BLaER1 (cell line): ENCODE data around the gene FAM83D.

Experiments
- H3K27ac ChIP-seq: shearing (Covaris generic); formaldehyde crosslinking; 2 replicates; pipeline ENCODE4 v1.8.1; 2022
- H3K27me3 ChIP-seq: shearing (Covaris generic); formaldehyde crosslinking; 2 replicates; pipeline ENCODE4 v1.8.1; 2022
- H3K36me3 ChIP-seq: shearing (Covaris generic); formaldehyde crosslinking; 2 replicates; pipeline ENCODE4 v1.8.1; 2022
- H3K4me1 ChIP-seq: shearing (Covaris generic); formaldehyde crosslinking; 2 replicates; pipeline ENCODE4 v1.8.1; 2022
- H3K4me2 ChIP-seq: shearing (Covaris generic); formaldehyde crosslinking; 2 replicates; pipeline ENCODE4 v1.8.1; 2022
- H3K4me3 ChIP-seq: shearing (Covaris generic); formaldehyde crosslinking; 2 replicates; pipeline ENCODE4 v1.8.1; 2022
- H3K9ac ChIP-seq: shearing (Covaris generic); formaldehyde crosslinking; 2 replicates; pipeline ENCODE4 v1.8.1; 2022
- H3K9me3 ChIP-seq: shearing (Covaris generic); formaldehyde crosslinking; 2 replicates; pipeline ENCODE4 v1.8.1; 2022
- H4K20me1 ChIP-seq: shearing (Covaris generic); formaldehyde crosslinking; 2 replicates; pipeline ENCODE4 v1.8.1; 2022
- Cebpa-rat ChIP-seq: shearing (Covaris generic); IDR thresholded peaks from 2 replicates; pipeline ENCODE4 v1.8.1; 2022

FAM83D gene

DNA sequence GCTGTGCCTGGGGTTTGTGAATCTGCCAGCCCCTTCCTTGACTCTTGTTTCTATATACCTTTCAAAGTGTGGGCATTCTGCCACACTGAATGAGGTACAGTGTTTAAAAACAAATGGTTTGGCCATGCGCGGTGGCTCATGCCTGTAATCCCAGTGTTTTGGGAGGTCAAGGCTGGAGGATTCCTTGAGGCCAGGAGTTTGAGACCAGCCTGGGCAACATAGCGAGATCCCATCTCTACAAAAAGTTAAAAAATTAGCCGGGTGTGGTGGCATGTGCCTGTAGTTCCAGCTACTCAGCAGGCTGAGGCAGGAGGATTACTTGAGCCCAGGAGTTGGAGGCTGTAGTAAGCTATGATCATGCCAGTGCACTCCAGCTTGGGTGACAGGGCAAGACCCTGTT, 5.8 kb downstream of the FAM83D start:
- no peak overlapping the region for H3K9ac ChIP-seq
- no peak overlapping the region for H3K27ac ChIP-seq
- no peaks in the 10 kb centered on the region for H3K27me3 ChIP-seq
- no peak overlapping the region for H3K4me2 ChIP-seq
- H3K36me3 ChIP-seq: peaks cover 71% of the 10 kb centered on the region
- H3K9me3 ChIP-seq: no peaks in the 10 kb centered on the region
- no peak for TF ChIP-seq Cebpa-rat
- peaks cover 65% of the 10 kb centered on the region for H3K4me1 ChIP-seq
- peaks cover 96% of the 10 kb centered on the region for H4K20me1 ChIP-seq
- no peak overlapping the region for H3K4me3 ChIP-seq

- peaks cover 100% of the 10 kb centered on the region for H4K20me1 ChIP-seq
Observed at GRCh38 chr20:38932457-38933120, 6.4 kb downstream of the FAM83D start.

DNA sequence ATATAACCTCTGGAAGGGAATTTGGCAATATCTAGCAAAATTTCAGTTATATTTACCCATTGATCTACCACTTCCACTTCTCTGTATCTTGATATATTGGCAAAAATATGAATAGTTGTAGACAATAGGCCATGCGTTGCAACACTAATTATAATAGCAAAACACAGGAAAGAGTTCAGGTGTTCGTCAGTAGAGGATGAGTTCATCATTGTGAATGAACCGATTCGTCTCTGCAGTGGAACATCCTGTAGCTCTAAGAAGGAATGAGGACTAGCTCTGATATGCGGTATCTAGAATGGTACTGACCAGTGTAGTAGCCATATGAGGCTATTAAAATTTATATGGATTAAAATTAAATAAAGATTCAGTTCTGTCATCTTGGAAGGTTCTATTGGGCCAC, 8.3 kb downstream of the FAM83D start:
- peaks cover 100% of the 10 kb centered on the region for H4K20me1 ChIP-seq

More at GRCh38 chr20:38932457-38933120, 6.4 kb downstream of the FAM83D start:
- Histone ChIP-seq H3K4me2 (no peak overlapping the region), H3K36me3 (peaks cover 77% of the 10 kb centered on the region), H3K4me3 (no peak overlapping the region), H3K27me3 (no peaks in the 10 kb centered on the region), H3K9ac (no peak overlapping the region), H3K27ac (0 out of 2 replicates have a peak overlapping the region, but pooled peaks have one; percentile 13), H3K9me3 (no peaks in the 10 kb centered on the region), H3K4me1 (peaks cover 66% of the 10 kb centered on the region)
- no peak for TF ChIP-seq Cebpa-rat

GRCh38 chr20:38935285-38935684, 9.1 kb downstream of the FAM83D start:
- Histone ChIP-seq H3K27ac (no peak overlapping the region), H4K20me1 (peaks cover 100% of the 10 kb centered on the region), H3K4me3 (no peak overlapping the region), H3K9ac (no peak overlapping the region), H3K27me3 (no peaks in the 10 kb centered on the region), H3K9me3 (no peaks in the 10 kb centered on the region), H3K36me3 (peaks cover 97% of the 10 kb centered on the region), H3K4me1 (peaks cover 60% of the 10 kb centered on the region), H3K4me2 (no peak overlapping the region)
- TF ChIP-seq Cebpa-rat: no peak

More for the DNA sequence above, 8.3 kb downstream of the FAM83D start:
- no peak for TF ChIP-seq Cebpa-rat
- peaks cover 96% of the 10 kb centered on the region for H3K36me3 ChIP-seq
- H3K4me1 ChIP-seq: peaks cover 63% of the 10 kb centered on the region
- no peak overlapping the region for H3K4me2 ChIP-seq
- no peak overlapping the region for H3K9ac ChIP-seq
- no peaks in the 10 kb centered on the region for H3K27me3 ChIP-seq
- no peak overlapping the region for H3K27ac ChIP-seq
- no peaks in the 10 kb centered on the region for H3K9me3 ChIP-seq
- no peak overlapping the region for H3K4me3 ChIP-seq

GRCh38 chr20:38935967-38936407, 9.8 kb downstream of the FAM83D start:
- TF ChIP-seq Cebpa-rat: no peak
- H3K9ac ChIP-seq: no peak overlapping the region
- peaks cover 97% of the 10 kb centered on the region for H3K36me3 ChIP-seq

GRCh38 chr20:38937000-38937399, 10.8 kb downstream of the FAM83D start:
- H3K36me3 ChIP-seq: peaks cover 97% of the 10 kb centered on the region
- H3K9ac ChIP-seq: no peak overlapping the region
- H3K27me3 ChIP-seq: no peaks in the 10 kb centered on the region
- no peak overlapping the region for H3K27ac ChIP-seq
- no peaks in the 10 kb centered on the region for H3K9me3 ChIP-seq
- peak overlapping the region; percentile 18; the same call in 1 of the 2 replicates for H3K4me2 ChIP-seq
- H3K4me1 ChIP-seq: peaks cover 47% of the 10 kb centered on the region
- peaks cover 100% of the 10 kb centered on the region for H4K20me1 ChIP-seq
- TF ChIP-seq Cebpa-rat: no peak
- H3K4me3 ChIP-seq: no peak overlapping the region

More at GRCh38 chr20:38935967-38936407, 9.8 kb downstream of the FAM83D start:
- 0 out of 2 replicates have a peak overlapping the region, but pooled peaks have one; percentile 3 for H3K4me2 ChIP-seq
- H3K9me3 ChIP-seq: no peaks in the 10 kb centered on the region
- peaks cover 57% of the 10 kb centered on the region for H3K4me1 ChIP-seq
- H3K4me3 ChIP-seq: no peak overlapping the region
- peaks cover 100% of the 10 kb centered on the region for H4K20me1 ChIP-seq
- H3K27ac ChIP-seq: no peak overlapping the region
- H3K27me3 ChIP-seq: no peaks in the 10 kb centered on the region

- Histone ChIP-seq H3K4me1 (peaks cover 44% of the 10 kb centered on the region), H3K36me3 (peaks cover 97% of the 10 kb centered on the region), H3K27ac (no peak overlapping the region), H3K9ac (no peak overlapping the region), H4K20me1 (peaks cover 100% of the 10 kb centered on the region), H3K4me2 (0 out of 2 replicates have a peak overlapping the region, but pooled peaks have one; percentile 18), H3K4me3 (no peak overlapping the region), H3K9me3 (no peaks in the 10 kb centered on the region), H3K27me3 (no peaks in the 10 kb centered on the region)
- peak; percentile 24; the same call in 1 of the 2 replicates for TF ChIP-seq Cebpa-rat
Observed at GRCh38 chr20:38937978-38938473, 11.8 kb downstream of the FAM83D start.

- H3K36me3 ChIP-seq: peaks cover 97% of the 10 kb centered on the region
Observed at GRCh38 chr20:38939686-38940085, 13.5 kb downstream of the FAM83D start.

DNA sequence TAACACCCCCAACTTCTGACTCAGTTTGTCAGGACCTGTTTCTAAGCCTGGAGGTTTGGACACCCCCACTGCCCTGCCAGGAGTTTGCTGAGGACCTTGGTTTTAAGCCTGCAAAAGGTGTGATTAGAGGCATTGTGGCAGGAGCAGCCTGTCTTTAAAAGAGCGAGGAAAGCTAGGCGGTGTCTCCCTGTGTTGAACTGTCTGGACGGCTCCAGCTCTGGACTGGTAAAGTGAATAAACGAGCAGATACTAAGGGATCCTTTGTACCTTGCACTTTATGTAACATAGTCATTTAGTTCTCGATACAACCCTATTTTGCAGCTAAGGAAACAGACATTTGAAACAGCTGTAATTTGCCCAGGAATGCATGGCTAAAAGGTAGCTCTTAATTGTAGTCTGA, 14.4 kb downstream of the FAM83D start:
- no peak overlapping the region for H3K4me2 ChIP-seq
- H3K4me3 ChIP-seq: no peak overlapping the region
- no peak overlapping the region for H3K9ac ChIP-seq
- no peaks in the 10 kb centered on the region for H3K27me3 ChIP-seq
- no peaks in the 10 kb centered on the region for H3K9me3 ChIP-seq
- H3K4me1 ChIP-seq: peaks cover 40% of the 10 kb centered on the region
- no peak for TF ChIP-seq Cebpa-rat
- no peak overlapping the region for H3K27ac ChIP-seq
- H4K20me1 ChIP-seq: peaks cover 91% of the 10 kb centered on the region
- H3K36me3 ChIP-seq: peaks cover 97% of the 10 kb centered on the region

More at GRCh38 chr20:38939686-38940085, 13.5 kb downstream of the FAM83D start:
- Histone ChIP-seq H3K9ac (0 out of 2 replicates have a peak overlapping the region, but pooled peaks have one; percentile 1), H4K20me1 (peaks cover 94% of the 10 kb centered on the region), H3K9me3 (no peaks in the 10 kb centered on the region), H3K27me3 (no peaks in the 10 kb centered on the region), H3K27ac (no peak overlapping the region), H3K4me2 (no peak overlapping the region), H3K4me1 (peaks cover 44% of the 10 kb centered on the region), H3K4me3 (no peak overlapping the region)
- no peak for TF ChIP-seq Cebpa-rat

DNA sequence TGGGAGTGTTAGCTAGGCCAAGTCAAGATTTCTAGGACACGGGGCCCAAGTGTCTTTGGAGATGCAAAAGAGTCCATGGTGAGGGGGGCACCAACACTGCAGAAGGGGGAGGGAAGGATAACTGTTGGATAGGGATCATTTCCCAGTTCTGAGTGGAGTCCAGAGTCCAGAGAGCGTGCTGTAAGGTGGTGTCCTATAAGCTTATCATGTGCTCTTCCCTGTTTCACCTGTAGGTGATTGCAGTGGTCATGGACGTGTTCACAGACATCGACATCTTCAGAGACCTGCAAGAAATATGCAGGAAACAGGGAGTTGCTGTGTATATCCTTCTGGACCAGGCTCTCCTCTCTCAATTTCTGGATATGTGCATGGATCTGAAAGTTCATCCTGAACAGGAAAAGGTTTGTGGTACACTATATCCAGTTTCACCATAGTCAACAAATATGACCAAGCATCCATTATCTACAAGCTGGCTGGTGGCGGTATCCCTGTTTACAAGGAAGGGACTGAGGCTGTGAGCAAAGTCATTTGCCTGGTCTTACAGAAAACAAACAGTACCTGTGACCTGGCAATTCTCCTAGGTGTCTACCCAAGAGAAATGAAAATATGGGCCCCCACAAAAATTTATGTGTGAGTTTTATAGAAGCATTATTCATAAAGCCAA, 15.6 kb downstream of the FAM83D start:
- no peak overlapping the region for H3K9ac ChIP-seq

More for the DNA sequence above, 15.6 kb downstream of the FAM83D start:
- H4K20me1 ChIP-seq: peaks cover 90% of the 10 kb centered on the region
- no peaks in the 10 kb centered on the region for H3K9me3 ChIP-seq
- H3K4me2 ChIP-seq: no peak overlapping the region
- peaks cover 28% of the 10 kb centered on the region for H3K4me1 ChIP-seq
- TF ChIP-seq Cebpa-rat: no peak
- H3K27ac ChIP-seq: no peak overlapping the region
- no peak overlapping the region for H3K4me3 ChIP-seq
- no peaks in the 10 kb centered on the region for H3K27me3 ChIP-seq
- peaks cover 98% of the 10 kb centered on the region for H3K36me3 ChIP-seq
